NCI-H524 treated with DMSO at 0.1 percent for 48 hours (cell line): ENCODE data around the gene MTA2.

Source experiments
- DNase-seq: peaks from one replicate; lab custom pipeline; 2025; lab: John Stamatoyannopoulos, UW

MTA2 gene

GRCh38 chr11:62546244-62546928 is 55.3 kb downstream of the MTA2 start, which contains the start of gene AHNAK:
Gene AHNAK (minus strand): TSS chr11:62546806. CDS start chr11:62536098, 10,708 bp downstream.
- DNase-seq = no peak

DNA sequence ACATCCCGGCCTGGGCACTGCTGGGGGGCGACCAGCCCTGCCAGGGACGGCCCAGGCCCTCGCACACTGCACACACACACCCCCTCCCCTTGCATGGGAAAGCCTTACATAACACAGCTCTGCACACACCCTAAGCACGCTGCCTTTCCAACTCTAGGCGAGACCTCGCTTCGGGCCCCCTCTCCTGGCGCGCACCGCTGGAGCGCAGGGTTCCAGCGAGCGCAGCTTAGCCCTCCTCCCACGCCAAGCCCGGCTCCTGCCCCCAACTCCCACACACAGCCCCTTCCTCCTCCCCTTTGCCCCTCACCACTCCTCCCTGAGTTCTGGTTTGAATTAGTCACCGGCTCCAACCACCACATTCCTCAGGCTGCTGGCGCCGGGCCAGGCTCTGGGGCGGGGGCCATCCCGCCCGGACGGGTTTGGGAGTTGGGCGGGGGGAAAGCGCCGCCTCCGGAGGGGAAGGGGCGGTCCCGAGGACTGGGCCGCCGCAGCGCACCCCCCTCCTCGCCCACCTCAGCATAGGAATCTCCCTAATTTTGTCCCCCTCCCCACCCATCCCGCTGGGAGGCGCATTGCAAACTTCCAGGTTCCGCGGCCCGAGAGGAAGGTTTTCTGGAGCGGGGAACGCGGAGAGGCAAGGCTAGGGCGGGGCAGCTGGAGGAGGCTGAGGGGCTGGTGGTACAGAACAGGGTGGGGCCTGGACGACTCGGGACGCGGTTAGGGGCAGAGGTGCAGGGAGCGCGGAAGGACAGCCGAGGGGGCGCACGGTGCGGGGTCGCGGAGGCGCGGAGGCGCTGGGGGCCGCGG is 56.0 kb downstream of the MTA2 start:
- no peak for DNase-seq

DNA sequence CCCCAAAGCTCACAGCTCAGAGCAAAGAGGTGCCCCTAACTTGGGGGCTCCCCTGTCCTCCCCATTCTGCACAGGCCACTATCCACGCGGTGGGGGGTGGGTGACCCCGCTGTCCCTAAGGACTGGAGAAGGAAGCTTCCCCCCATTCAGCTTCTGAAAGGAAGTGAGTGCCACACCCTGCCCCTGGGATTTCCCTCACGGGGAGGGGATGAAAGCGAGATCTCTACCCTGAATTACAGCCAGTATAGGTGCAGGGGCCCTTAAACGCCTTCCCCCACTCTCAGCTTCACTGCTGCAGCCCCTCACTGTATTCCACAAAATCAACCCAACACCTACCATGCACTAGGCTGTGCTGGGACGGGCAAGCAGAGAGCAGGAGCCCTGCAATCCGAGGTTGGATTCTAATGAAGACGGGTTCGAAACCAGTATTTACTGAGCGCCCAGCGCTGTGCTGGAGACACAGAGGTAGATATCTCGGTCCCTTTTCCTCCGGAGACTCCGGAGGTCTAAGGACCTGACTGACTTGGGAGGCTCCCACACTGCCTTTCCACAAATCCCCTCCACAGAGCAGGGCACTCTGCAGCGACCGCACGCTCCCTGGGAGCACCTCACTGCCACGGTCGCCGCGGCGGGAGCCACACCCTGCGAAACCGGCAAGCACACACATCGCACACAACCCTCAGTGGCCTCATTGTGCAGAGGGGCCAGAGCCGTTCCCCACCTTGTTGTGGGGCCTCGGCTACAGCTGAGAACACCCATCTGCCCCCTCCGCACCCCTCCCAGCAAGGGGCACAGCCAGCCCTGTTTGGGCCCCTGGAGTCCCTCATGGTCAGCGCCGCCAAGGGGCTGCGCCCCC is 56.9 kb downstream of the MTA2 start:
- DNase-seq = no peak

DNA sequence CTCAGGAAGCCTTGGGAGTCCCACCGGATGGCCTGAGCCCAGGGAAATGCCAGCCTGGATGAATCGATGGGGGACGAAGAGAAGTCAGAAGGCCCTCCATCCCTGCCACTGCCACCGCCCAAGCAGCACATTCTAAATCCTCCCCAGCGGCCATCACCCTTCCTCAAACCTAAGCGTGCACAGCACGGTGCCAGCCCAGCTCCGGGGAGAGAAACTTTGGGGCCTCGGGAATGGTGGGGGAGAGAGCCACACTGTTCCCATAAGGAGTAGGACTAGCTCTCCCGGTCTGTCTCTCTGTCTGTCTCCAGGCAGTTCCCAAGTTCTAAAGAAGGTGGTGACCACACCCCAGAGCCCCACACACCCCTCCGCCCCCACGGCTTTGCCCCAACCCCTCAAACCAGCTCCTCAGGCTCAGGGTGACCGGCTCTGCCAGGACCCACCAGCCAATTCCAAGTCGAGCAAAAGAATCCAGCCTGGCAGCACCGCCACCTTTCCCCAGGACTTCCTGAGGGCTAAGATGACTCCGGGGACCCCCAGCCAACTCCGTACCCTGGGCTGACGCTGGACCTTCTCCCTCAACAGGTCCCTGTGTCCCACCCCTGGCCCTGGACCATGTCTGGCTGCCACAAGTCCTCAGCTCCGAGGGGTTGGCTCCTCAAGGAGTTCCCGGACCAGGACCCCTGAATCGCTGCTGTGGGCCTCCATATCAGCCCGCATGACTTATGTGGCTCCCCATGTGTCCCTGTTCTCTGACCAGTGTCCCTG is 57.8 kb downstream of the MTA2 start:
- DNase-seq = no peak
